ENCODE data around the gene TTC5.
"Not testable (repeated sequence)": the region's sequence is repeated elsewhere in the genome, so short reads cannot be mapped to it uniquely, and the experiment has no call there.

The TTC5 gene

DNA sequence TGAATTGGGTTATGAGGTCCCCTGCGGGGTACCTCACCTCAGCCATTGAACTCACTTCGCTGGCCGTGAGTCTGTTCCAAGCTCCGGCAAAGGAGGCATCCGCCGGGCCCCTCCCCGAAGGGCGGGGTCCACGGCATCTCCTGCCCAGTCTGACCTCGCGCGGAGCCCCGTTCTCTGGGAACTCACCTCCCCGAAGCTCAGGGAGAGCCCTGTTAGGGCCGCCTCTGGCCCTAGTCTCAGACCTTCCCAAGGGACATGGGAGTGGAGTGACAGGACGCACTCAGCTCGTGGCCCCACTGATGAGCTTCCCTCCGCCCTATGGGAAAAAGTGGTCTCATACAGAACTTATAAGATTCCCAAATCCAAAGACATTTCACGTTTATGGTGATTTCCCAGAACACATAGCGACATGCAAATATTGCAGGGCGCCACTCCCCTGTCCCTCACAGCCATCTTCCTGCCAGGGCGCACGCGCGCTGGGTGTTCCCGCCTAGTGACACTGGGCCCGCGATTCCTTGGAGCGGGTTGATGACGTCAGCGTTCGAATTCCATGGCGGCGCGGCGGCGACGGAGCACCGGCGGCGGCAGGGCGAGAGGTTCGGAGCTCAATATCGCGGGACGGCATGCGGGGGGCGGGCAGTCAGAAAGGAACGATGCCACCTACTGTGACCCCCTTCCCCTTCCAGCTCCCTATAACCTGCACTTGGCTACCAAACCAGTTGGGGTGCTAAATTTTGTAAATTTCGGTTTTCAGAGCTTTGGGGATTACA, 37.5 kb upstream of the TTC5 start, which contains the start of gene PARP2:
Gene PARP2, plus strand, starts transcription at position 544 of the 770 bp plus-strand sequence. Its CDS starts 7 bp downstream, at position 551.
- peak within 1 kb of the TSS; percentile 81 for H3K4me3 ChIP-seq (ENCODE audit: low read depth, low read length)
- TF ChIP-seq, protein P1, sequence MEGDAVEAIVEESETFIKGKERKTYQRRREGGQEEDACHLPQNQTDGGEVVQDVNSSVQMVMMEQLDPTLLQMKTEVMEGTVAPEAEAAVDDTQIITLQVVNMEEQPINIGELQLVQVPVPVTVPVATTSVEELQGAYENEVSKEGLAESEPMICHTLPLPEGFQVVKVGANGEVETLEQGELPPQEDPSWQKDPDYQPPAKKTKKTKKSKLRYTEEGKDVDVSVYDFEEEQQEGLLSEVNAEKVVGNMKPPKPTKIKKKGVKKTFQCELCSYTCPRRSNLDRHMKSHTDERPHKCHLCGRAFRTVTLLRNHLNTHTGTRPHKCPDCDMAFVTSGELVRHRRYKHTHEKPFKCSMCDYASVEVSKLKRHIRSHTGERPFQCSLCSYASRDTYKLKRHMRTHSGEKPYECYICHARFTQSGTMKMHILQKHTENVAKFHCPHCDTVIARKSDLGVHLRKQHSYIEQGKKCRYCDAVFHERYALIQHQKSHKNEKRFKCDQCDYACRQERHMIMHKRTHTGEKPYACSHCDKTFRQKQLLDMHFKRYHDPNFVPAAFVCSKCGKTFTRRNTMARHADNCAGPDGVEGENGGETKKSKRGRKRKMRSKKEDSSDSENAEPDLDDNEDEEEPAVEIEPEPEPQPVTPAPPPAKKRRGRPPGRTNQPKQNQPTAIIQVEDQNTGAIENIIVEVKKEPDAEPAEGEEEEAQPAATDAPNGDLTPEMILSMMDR (IDR thresholded peaks at IDR 0.05; ENCODE audit: low read depth, low read length, missing control alignments): peak; percentile 14
- peak; percentile 95 for DNase-seq (ENCODE audit: low read depth)

DNA sequence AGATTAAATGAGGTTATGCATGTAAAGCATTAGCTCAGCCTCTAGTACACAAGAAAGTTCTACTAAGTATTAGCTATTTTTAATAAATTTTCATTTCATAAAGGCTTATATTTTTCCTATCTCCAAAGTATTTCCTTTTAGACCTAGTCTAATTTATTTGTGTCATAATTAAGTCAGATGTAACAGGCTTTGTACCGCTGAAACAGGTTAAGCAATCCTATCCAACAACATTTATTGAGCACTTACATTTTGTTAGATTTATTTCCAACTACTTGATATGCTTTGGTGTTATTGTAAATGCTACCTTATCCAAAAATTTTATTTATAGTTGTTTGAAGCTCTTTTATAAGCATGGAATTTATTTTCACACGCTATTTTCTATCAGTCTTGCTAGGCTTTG, 35.9 kb upstream of the TTC5 start:
- TF ChIP-seq, protein P1 (IDR thresholded peaks at IDR 0.05; ENCODE audit: low read depth, low read length, missing control alignments): no peak
- no peak for DNase-seq (ENCODE audit: low read depth)
- H3K4me3 ChIP-seq (ENCODE audit: low read depth, low read length): peak overlapping the region; percentile 81; the same call in 1 of the 2 replicates

DNA sequence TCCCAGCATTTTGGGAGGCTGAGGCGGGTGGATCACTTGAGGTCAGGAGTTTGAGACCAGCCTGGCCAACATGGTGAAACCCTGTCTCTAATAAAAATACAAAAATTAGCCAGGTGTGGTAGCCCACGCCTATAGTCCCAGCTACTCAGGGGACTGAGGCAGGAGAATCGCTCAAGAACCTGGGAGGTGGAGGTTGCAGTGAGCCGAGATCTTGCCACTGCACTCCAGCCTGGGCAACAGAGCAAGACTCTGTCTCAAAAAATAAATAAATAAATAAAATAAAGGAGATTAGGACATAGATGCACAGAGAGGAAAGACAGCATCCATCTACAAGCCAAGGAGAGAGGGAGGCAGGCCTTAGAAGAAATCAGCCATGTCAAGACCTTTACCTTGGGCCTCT, 35.3 kb upstream of the TTC5 start:
- not testable (repeated sequence) for H3K4me3 ChIP-seq (ENCODE audit: low read depth, low read length); DNase-seq (ENCODE audit: low read depth)

DNA sequence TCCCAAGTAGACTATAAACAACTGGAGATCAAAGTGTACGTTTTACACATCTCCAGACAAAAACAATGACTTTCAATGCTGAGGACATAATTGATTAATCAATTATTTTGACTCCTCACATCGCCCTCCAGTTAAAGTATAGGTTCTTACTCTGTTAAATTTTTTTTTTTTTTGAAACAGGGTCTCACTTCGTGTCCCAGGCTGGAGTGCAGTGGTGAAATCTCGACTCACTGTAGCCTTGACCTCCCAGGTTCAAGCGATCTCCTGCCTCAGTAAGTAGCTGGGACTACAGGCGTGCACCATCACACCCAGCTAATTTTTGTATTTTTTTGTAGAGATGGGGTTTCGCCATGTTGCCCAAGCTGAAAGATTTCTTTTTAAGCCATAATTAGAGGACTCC, 28.3 kb upstream of the TTC5 start:
- no peak overlapping the region for H3K4me3 ChIP-seq (ENCODE audit: low read depth, low read length)
- TF ChIP-seq, protein P1 (IDR thresholded peaks at IDR 0.05; ENCODE audit: low read depth, low read length, missing control alignments): no peak
- no peak for DNase-seq (ENCODE audit: low read depth)

DNA sequence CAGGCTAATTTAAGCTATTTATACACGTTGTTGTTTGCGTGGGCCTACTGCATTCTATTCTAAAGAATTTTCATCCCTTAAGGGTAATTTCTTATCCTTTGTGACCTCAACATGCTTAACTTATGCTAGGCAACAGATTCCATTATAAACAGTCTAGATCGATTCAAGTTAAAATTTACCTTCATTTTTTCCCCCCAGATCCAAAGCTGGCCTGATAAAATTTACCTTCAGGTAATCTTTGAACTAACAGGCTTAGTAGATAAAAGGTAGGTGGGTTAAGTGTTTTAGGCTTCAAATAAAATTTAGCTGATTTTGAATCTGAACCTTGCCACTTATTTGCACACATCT, 27.7 kb upstream of the TTC5 start:
- H3K4me3 ChIP-seq (ENCODE audit: low read depth, low read length): peak overlapping the region; percentile 79; the same call in 1 of the 2 replicates
- no peak for DNase-seq (ENCODE audit: low read depth)
- TF ChIP-seq, protein P1 (IDR thresholded peaks at IDR 0.05; ENCODE audit: low read depth, low read length, missing control alignments): no peak

DNA sequence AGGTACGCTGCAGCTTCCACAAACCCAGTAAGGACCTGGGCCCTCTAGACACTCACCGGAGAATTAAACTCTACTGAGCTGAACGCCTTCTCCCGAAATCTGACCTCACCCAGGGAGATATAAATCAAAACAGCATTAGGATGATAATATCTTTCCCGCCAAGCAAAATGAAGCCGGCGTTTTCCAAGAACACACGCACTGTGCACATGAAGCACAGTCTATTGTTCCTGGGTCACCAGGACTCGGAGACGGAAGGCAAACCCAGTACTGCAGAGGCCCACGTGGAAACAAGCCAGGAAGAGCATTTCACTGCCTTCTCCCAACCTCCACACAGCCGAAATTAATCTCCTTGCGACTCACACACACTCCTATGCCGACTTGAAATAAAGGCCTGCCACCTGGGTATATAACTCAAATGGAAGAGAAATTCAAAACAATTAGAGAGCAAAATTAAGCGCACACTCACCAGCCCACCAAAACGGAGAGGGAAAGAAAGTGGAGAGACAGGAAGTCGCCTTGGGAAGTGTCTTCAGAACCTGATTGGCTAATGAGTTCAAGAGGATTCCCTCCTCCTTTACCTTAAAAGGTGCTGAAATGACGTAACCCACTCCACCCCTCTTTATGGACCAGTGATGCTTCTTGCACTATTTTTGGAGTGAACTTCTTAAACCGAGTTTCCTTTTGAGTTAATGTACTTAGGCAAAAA, 27.2 kb upstream of the TTC5 start, which contains the start of gene CCNB1IP1:
Gene CCNB1IP1, minus strand, starts transcription at position 492 of the 706 bp plus-strand sequence. CDS start 16,756 bp downstream, outside the sequence.
- peak within 1 kb of the TSS; percentile 79 for H3K4me3 ChIP-seq (ENCODE audit: low read depth, low read length)
- TF ChIP-seq, protein P1 (IDR thresholded peaks at IDR 0.05; ENCODE audit: low read depth, low read length, missing control alignments): no peak
- DNase-seq (ENCODE audit: low read depth): peak; percentile 87

DNA sequence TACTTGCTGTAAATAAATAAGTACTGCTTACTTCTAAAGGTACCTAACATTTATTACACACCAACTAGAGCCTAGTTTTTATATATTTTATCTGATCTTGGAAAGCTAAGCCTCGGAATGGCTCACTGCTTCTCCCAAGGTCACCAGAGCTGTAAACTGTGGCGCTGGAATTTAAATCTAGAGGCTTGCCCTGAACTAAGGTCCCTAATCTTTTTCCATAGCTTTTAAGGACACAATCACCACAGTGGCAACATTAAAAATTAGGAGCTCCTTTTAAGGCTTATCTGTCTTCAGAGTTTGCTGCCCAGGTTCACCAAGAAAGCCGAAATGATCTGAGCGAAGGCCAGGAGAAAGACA, 26.7 kb upstream of the TTC5 start:
- TF ChIP-seq, protein P1 (IDR thresholded peaks at IDR 0.05; ENCODE audit: low read depth, low read length, missing control alignments): no peak

More for the DNA sequence above, 26.7 kb upstream of the TTC5 start:
- peak overlapping the region; percentile 79 for H3K4me3 ChIP-seq (ENCODE audit: low read depth, low read length)
- no peak for DNase-seq (ENCODE audit: low read depth)
